PC-3 (cell line): ENCODE data around the gene VAX1. TPM values are rescaled to one million over a fixed set of nuclear protein-coding genes. Genes with fewer than 3 reads are reported as not detected.

Experiments
- ATAC-seq: fragments of 200-7000 bp; cut with Tn5 transposase; 2 replicates; pipeline ENCODE4 v1.9.1; 2020; ENCODE audit warnings: mild to moderate bottlenecking, moderate library complexity
- BruUV-seq: library from RNA; stranded (reverse); fragments of 400-500 nt; replicated peaks from 2 replicates; lab custom pipeline; 2021; lab: Mats Ljungman, UMichigan
- CTCF ChIA-PET: fragments of 300-600 bp; sonication (Branson Sonifier 250); formaldehyde crosslinking; loops from one replicate; lab custom pipeline; 2022; ENCODE audit warnings: antibody characterized with exemption; lab: Charles Lee
- POLR2A ChIA-PET: fragments of 300-600 bp; sonication (Branson Sonifier 250); formaldehyde crosslinking; loops from one replicate; lab custom pipeline; 2022; ENCODE audit warnings: antibody characterized with exemption; ENCODE audit not compliant: unreplicated experiment; lab: Charles Lee
- DNase-seq: peaks from one replicate; pipeline ENCODE4 v3.0.0-alpha.2; 2015
- H2AFZ ChIP-seq: fragments of 300-600 bp; sonication (generic); 2 replicates; pipeline ENCODE4 v1.6.0; 2016; ENCODE audit warnings: antibody characterized with exemption, low read length
- H3F3A ChIP-seq: fragments of 300-600 bp; sonication (generic); one replicate; pipeline ENCODE4 v1.6.0; 2017; ENCODE audit warnings: antibody characterized with exemption, low read length, control low read depth, mild to moderate bottlenecking; ENCODE audit not compliant: unreplicated experiment
- H3K27ac ChIP-seq: fragments of 300-600 bp; sonication (generic); 2 replicates; pipeline ENCODE4 v1.5.1; 2016; ENCODE audit warnings: mild to moderate bottlenecking, low read length
- H3K27me3 ChIP-seq: fragments of 300-600 bp; sonication (generic); 2 replicates; pipeline ENCODE4 v1.6.1; 2016; ENCODE audit warnings: low read length, mixed read lengths
- H3K36me3 ChIP-seq: fragments of 300-600 bp; sonication (generic); 2 replicates; pipeline ENCODE4 v1.6.1; 2016; ENCODE audit warnings: low read depth, mixed run types, low read length, mixed read lengths
- H3K4me1 ChIP-seq: fragments of 300-600 bp; sonication (generic); 2 replicates; pipeline ENCODE4 v1.5.1; 2016; ENCODE audit warnings: low read length; ENCODE audit not compliant: insufficient read depth
- H3K4me2 ChIP-seq: fragments of 300-600 bp; sonication (generic); 2 replicates; pipeline ENCODE4 v1.6.0; 2016; ENCODE audit warnings: low read length
- H3K4me3 ChIP-seq: fragments of 300-600 bp; sonication (generic); 2 replicates; pipeline ENCODE4 v1.5.1; 2016; ENCODE audit warnings: mild to moderate bottlenecking, low read length, mixed read lengths
- H3K79me2 ChIP-seq: fragments of 300-600 bp; sonication (generic); 2 replicates; pipeline ENCODE4 v1.6.1; 2017; ENCODE audit warnings: low read length, mixed read lengths
- H3K9ac ChIP-seq: fragments of 300-600 bp; sonication (generic); 2 replicates; pipeline ENCODE4 v1.6.0; 2016; ENCODE audit warnings: mild to moderate bottlenecking, low read length
- H3K9me2 ChIP-seq: fragments of 300-600 bp; sonication (generic); replicated peaks from 2 replicates; pipeline ENCODE4 v1.6.1; 2016; ENCODE audit warnings: mixed run types, low read length, mixed read lengths
- H3K9me3 ChIP-seq: fragments of 300-600 bp; sonication (generic); 2 replicates; pipeline ENCODE4 v1.6.1; 2016; ENCODE audit warnings: low read length, mixed read lengths
- H4K20me1 ChIP-seq: fragments of 300-600 bp; sonication (generic); 2 replicates; pipeline ENCODE4 v1.6.1; 2016; ENCODE audit warnings: low read length, mixed read lengths
- EZH2 ChIP-seq: fragments of 300-600 bp; sonication (generic); IDR thresholded peaks from one replicate; pipeline ENCODE4 v1.6.1; 2017; ENCODE audit warnings: antibody characterized with exemption, mild to moderate bottlenecking, low read length; ENCODE audit not compliant: unreplicated experiment
- EZH2phosphoT487 ChIP-seq: fragments of 300-600 bp; sonication (generic); IDR thresholded peaks from 2 replicates; pipeline ENCODE4 v1.6.1; 2018; ENCODE audit warnings: mild to moderate bottlenecking, antibody characterized with exemption, low read length, borderline replicate concordance
- intact Hi-C: fragments of 100-400 bp; cut with micrococcal nuclease; formaldehyde crosslinking; loops from 2 replicates; pipeline ENCODE4 v1.9.0; 2023
- total RNA-seq: library from RNA; depleted of rRNA; stranded (reverse); fragments of >200 nt; gene quantifications from 2 replicates; pipeline ENCODE4 v1.2.3, GENCODE V29; 2014
- TF ChIP-seq, protein P1 (sequence below): fragments of 300-600 bp; sonication (generic); conservative IDR thresholded peaks from 2 replicates; pipeline ENCODE4 v1.5.1; 2017; ENCODE audit warnings: antibody characterized with exemption, low read depth, mild to moderate bottlenecking, low read length

The VAX1 gene
- total RNA-seq, 1 experiment from 2014 or later = 0.98 TPM

DNA sequence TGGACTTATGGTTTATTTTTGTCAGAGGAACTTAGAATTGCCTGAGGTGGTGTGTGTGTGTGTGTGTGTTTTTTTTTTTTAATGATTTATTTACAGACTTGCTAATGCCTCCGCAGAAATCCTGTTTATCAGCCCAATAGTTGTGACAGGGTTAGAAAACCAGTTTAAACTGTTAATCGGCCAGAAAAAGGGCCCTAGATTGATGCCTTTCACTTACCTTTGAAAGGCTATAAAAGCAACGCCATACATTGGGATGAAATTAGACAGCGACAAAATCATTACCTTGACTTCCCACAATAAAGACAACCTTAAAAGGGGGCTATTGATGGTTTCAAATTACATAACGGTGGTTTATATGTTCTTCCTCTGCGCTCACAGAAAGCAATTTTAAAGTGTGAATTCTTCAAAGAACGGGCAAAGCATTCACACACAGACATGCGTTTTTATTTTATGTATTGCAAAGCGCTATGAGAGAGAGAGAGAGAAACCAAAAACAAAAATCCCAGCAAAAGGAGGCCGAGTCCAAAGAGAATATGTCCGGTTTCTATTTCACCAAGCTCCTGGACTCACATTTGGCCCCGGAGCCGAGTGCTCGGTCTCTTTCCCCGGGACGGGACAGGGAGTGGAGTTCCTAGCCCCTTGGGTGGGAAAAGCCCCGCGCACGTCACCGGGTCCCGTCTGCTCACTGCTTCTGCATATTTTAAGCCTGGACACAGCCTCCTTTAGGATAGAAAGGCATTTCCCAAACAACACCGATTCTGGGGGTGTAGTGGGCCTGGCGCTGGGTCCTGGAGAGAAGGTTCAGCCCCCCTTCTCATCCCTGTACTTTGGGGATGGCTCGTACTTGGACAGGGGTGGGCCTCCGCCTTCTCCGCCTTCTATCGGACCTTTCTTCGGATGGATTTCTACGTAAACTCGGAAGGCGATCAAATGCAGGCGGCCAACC lies 26.8 kb upstream of the VAX1 start:
- ChIA-PET CTCF (no interaction called here), POLR2A (no interaction called here)
- no TSS peak for BruUV-seq
- Histone ChIP-seq H2AFZ (no peak overlapping the region), H3K27ac (no peak overlapping the region), H3K9ac (no peak overlapping the region), H4K20me1 (no peaks in the 10 kb centered on the region), H3K4me1 (peaks cover 11% of the 10 kb centered on the region; the same call in 1 of the 2 replicates), H3K36me3 (no peaks in the 10 kb centered on the region), H3F3A (no peaks in the 10 kb centered on the region), H3K9me3 (no peaks in the 10 kb centered on the region), H3K4me3 (peak overlapping the region; percentile 53), H3K4me2 (peak overlapping the region; percentile 78), H3K79me2 (no peaks in the 10 kb centered on the region), H3K9me2 (no peaks in the 10 kb centered on the region), H3K27me3 (peaks cover 64% of the 10 kb centered on the region)
- TF ChIP-seq EZH2 = no peak
- TF ChIP-seq, protein P1, sequence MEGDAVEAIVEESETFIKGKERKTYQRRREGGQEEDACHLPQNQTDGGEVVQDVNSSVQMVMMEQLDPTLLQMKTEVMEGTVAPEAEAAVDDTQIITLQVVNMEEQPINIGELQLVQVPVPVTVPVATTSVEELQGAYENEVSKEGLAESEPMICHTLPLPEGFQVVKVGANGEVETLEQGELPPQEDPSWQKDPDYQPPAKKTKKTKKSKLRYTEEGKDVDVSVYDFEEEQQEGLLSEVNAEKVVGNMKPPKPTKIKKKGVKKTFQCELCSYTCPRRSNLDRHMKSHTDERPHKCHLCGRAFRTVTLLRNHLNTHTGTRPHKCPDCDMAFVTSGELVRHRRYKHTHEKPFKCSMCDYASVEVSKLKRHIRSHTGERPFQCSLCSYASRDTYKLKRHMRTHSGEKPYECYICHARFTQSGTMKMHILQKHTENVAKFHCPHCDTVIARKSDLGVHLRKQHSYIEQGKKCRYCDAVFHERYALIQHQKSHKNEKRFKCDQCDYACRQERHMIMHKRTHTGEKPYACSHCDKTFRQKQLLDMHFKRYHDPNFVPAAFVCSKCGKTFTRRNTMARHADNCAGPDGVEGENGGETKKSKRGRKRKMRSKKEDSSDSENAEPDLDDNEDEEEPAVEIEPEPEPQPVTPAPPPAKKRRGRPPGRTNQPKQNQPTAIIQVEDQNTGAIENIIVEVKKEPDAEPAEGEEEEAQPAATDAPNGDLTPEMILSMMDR = no peak
- TF ChIP-seq EZH2phosphoT487 = no peak
- no peak for ATAC-seq
- intact Hi-C loops = loop anchor here (2.0 kb wide), 1 partner anchor 52 kb away; no protein-coding TSS in a partner anchor
- DNase-seq = no peak

DNA sequence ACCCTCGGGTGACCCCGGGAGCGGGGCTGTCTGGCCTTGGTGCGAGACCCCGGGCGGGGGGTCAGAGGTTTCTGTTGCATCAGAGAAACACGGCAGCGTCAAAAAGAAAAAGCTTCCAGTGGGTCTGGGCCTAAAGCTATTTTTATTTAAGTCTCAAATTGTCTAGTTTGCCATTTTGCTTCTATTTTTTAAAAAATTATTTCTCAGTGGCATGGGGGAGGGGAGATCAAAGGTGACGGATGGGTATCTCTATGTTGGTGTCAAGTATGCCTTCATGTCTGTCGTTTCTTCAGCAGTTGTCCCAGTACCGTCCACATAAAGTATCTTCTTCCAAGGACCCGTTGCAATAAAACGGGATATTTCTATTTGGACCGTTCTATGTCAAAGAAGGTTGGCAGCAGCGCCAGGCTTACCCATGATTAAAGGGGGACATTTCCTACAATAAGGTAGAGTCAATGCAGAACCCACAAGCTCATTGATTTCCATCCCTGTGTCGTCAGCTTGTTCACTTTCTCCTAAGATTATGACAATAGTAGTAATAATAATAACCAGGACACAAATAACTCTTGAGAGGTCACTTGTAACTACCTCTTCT lies 26.0 kb upstream of the VAX1 start:
- TF ChIP-seq EZH2 (no peak), EZH2phosphoT487 (no peak)
- TF ChIP-seq, protein P1 = no peak

More for the DNA sequence above, 26.0 kb upstream of the VAX1 start:
- intact Hi-C loops = loop anchor here (2.0 kb wide), 1 partner anchor 51 kb away; no protein-coding TSS in a partner anchor
- Histone ChIP-seq H3K4me1 (peaks cover 11% of the 10 kb centered on the region; the same call in 1 of the 2 replicates), H2AFZ (no peak overlapping the region), H3K27me3 (peaks cover 72% of the 10 kb centered on the region), H3K9me2 (no peaks in the 10 kb centered on the region), H3K9me3 (no peaks in the 10 kb centered on the region), H3K27ac (no peak overlapping the region), H3K4me2 (no peak overlapping the region), H3K9ac (no peak overlapping the region), H3K36me3 (no peaks in the 10 kb centered on the region), H3K79me2 (no peaks in the 10 kb centered on the region), H3F3A (no peaks in the 10 kb centered on the region), H3K4me3 (no peak overlapping the region), H4K20me1 (no peaks in the 10 kb centered on the region)
- POLR2A ChIA-PET = no interaction called here
- DNase-seq = no peak
- no TSS peak for BruUV-seq
- CTCF ChIA-PET = no interaction called here
- no peak for ATAC-seq
